Testis (tissue), 3 donors: Measurements from ENCODE around the gene RNF224. TPM values are rescaled to one million over a fixed set of nuclear protein-coding genes. Genes with fewer than 3 reads are reported as not detected.

Source experiments
- DNase-seq: peaks from one replicate; pipeline ENCODE4 v3.0.0-alpha.2; 2019
- H3K27ac ChIP-seq, 2 donors: fragments of 200-600 bp; sonication (generic); one replicate each; pipeline ENCODE4 v1.5.1; 2019
- H3K27me3 ChIP-seq: fragments of 200-600 bp; sonication (generic); one replicate; pipeline ENCODE4 v1.5.1; 2019
- H3K36me3 ChIP-seq: fragments of 200-600 bp; sonication (generic); one replicate; pipeline ENCODE4 v1.5.1; 2017; ENCODE audit warnings: low read depth; ENCODE audit errors: missing control alignments
- H3K4me1 ChIP-seq: fragments of 200-600 bp; sonication (generic); one replicate; pipeline ENCODE4 v1.5.1; 2019
- H3K4me3 ChIP-seq, 2 donors: fragments of 200-600 bp; sonication (generic); one replicate each; pipeline ENCODE4 v1.5.1; 2017 to 2019
- H3K9me3 ChIP-seq: fragments of 200-600 bp; sonication (generic); one replicate; pipeline ENCODE4 v1.5.1; 2017
- CTCF ChIP-seq, 3 experiments: fragments of 450-650 bp in 2 of 3; fragments of 200-600 bp in 1 of 3; sonication (generic) in 1 of 3; IDR thresholded peaks; one replicate each; pipeline ENCODE4 v1.5.1; 2016 to 2019; ENCODE audit warnings: antibody characterized with exemption in 3 of 3, mild to moderate bottlenecking in 2 of 3, moderate library complexity in 1 of 3
- POLR2A ChIP-seq: fragments of 450-650 bp; IDR thresholded peaks from one replicate; pipeline ENCODE4 v1.6.1; 2017; ENCODE audit warnings: antibody characterized with exemption, mild to moderate bottlenecking, moderate library complexity
- WGBS, 2 donors: methylation state at CpG; one replicate each; pipeline ENCODE4 v1.1.5; 2018; 5-methylcytosine and 5-hydroxymethylcytosine counted together
- intact Hi-C: fragments of 100-400 bp; cut with DNase I; formaldehyde crosslinking; loops from one replicate; pipeline ENCODE4 v1.15.1; 2023; ENCODE audit warnings: low total_unique reads
- polyA plus RNA-seq: library from polyadenylated mRNA; stranded (reverse); fragments of 350-450 nt; fragmentation: Illumina TruSeq; extraction: RNeasy Lipid Tissue Mini Kit (QIAGEN cat#74804); gene quantifications from one replicate; pipeline ENCODE4 v1.2.3, GENCODE V29; 2014; ENCODE audit warnings: low read depth, low replicate concordance; ENCODE audit not compliant: insufficient read depth
- total RNA-seq, 2 donors: library from RNA; depleted of rRNA; stranded (reverse); fragments of >200 nt; gene quantifications; one replicate each; pipeline ENCODE4 v1.2.3, GENCODE V29; 2016

The RNF224 gene
- total and polyA plus RNA-seq, 3 donors from 2014 or later: 0.17 to 0.71 (median 0.37) TPM

DNA sequence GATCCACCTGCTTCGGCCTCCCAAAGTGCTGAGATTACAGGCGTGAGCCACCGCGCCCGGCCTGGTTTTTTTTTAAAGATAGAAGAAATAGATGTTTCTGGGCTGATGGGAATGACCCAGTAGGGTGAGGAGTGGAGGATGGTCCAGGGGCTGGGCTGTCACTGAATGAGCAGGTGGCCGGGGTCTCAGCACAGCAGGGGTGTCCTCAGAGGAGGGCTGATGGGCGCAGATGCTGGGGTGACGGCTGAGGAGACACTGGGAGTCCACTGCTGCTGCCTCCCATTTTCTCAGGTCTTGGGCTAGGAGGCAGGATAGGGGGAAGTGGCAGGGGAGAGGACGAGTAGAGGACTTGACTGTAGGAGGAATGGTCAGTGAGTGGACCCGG, 47.9 kb downstream of the RNF224 start:
- DNase-seq: no peak
- TF ChIP-seq CTCF (IDR thresholded peaks at IDR 0.05) (no peak), POLR2A (no peak)
- intact Hi-C loops: no loop called here
- H3K4me1 ChIP-seq: peaks cover 12% of the 10 kb centered on the region
- H3K4me3 ChIP-seq: no peak overlapping the region
- no peaks in the 10 kb centered on the region for H3K27me3 ChIP-seq
- 87 to 92% methylated on average over 10 of the region's 10 CpGs for WGBS, 2 donors
- H3K36me3 ChIP-seq: no peaks in the 10 kb centered on the region
- no peak overlapping the region for H3K27ac ChIP-seq
- H3K9me3 ChIP-seq: no peaks in the 10 kb centered on the region

- DNase-seq: no peak
- Histone ChIP-seq H3K4me1 (peaks cover 12% of the 10 kb centered on the region), H3K4me3 (no peak overlapping the region), H3K36me3 (no peaks in the 10 kb centered on the region), H3K27me3 (no peaks in the 10 kb centered on the region), H3K9me3 (no peaks in the 10 kb centered on the region), H3K27ac (peak overlapping the region in 1 of 2 donors; percentile 89)
- TF ChIP-seq CTCF (IDR thresholded peaks at IDR 0.05) (no peak), POLR2A (no peak)
- WGBS, 2 donors: 82 to 90% methylated on average over 22 to 23 of the region's 24 CpGs
- intact Hi-C loops: no loop called here
Observed at GRCh38 chr9:137275588-137276472, 48.5 kb downstream of the RNF224 start.

DNA sequence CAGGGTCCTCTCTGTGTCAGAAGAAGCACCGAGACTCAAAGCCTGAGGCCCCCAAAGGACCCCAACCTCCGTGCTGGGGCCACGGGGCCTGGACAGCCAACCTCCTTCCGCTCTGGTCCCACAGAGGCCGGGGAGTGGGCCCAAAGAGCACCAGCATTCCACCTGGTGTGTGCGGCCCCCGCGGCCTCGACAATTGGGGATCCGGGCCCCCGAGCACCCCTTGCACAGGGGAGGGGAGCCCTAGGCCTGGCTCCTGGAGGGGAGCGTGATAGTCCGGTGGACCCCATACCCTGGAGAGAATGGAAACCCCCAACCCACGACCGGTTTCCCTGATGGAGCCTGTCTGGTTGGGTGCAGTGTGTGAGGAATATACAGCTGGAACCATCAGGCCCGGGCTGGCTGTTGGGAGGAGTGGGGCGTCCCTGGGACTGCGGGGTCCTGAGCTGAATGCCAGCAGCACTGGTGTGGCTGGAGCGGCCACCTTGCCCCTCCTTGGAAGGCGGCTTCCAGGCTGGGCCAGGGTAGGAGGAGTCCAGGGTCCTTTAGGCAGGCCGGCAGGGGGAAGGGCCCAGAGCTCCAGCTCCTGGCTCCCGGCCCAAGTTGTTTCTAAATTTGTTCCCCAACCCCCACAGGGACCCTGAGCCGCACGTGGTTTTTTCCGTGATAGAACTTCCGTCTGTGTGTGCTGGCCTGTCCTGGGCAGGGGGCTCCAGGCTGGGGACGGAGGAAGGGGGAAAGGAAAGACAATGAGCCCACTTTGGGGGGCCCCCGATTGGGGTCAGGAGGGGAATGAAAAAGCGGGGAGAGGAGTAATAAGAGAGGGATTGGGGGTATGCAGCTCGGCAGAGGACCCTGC, 49.4 kb downstream of the RNF224 start:
- intact Hi-C loops: no loop called here
- Histone ChIP-seq H3K9me3 (no peaks in the 10 kb centered on the region), H3K36me3 (no peaks in the 10 kb centered on the region), H3K4me3 (peak overlapping the region in 1 of 2 donors; percentile 59), H3K4me1 (peaks cover 12% of the 10 kb centered on the region), H3K27me3 (no peaks in the 10 kb centered on the region), H3K27ac (peak overlapping the region; percentile 78 to 89)
- no peak for TF ChIP-seq CTCF (IDR thresholded peaks at IDR 0.05)
- no peak for TF ChIP-seq POLR2A
- 14 to 48% methylated on average over 11 to 27 of the region's 30 CpGs for WGBS, 2 donors
- DNase-seq: peak; percentile 83

GRCh38 chr9:137277329-137278041, 50.2 kb downstream of the RNF224 start, which contains the start of gene TOR4A:
TOR4A (plus strand) TSS chr9:137277726; CDS start chr9:137278690, 964 bp downstream.
- Histone ChIP-seq H3K27ac (peak within 1 kb of the TSS; percentile 78 to 89), H3K36me3 (no peaks in the 10 kb centered on the region), H3K4me3 (peak within 1 kb of the TSS; percentile 40 to 59), H3K27me3 (no peaks in the 10 kb centered on the region), H3K4me1 (peaks cover 12% of the 10 kb centered on the region), H3K9me3 (no peaks in the 10 kb centered on the region)
- intact Hi-C loops: no loop called here
- WGBS, 2 donors: 20 to 42% methylated on average over 9 to 25 of the region's 25 CpGs
- DNase-seq: peak; percentile 68
- no peak for TF ChIP-seq CTCF (IDR thresholded peaks at IDR 0.05)
- no peak for TF ChIP-seq POLR2A
